NCI-H524 (cell line): ENCODE results near the gene SMYD3.
"Not testable (repeated sequence)": the region's sequence is repeated elsewhere in the genome, so short reads cannot be mapped to it uniquely, and the experiment has no call there.

Experiments
- DNase-seq, 2 experiments: peaks; one replicate each; lab custom pipeline; 2025; lab: John Stamatoyannopoulos, UW

SMYD3 gene

DNA sequence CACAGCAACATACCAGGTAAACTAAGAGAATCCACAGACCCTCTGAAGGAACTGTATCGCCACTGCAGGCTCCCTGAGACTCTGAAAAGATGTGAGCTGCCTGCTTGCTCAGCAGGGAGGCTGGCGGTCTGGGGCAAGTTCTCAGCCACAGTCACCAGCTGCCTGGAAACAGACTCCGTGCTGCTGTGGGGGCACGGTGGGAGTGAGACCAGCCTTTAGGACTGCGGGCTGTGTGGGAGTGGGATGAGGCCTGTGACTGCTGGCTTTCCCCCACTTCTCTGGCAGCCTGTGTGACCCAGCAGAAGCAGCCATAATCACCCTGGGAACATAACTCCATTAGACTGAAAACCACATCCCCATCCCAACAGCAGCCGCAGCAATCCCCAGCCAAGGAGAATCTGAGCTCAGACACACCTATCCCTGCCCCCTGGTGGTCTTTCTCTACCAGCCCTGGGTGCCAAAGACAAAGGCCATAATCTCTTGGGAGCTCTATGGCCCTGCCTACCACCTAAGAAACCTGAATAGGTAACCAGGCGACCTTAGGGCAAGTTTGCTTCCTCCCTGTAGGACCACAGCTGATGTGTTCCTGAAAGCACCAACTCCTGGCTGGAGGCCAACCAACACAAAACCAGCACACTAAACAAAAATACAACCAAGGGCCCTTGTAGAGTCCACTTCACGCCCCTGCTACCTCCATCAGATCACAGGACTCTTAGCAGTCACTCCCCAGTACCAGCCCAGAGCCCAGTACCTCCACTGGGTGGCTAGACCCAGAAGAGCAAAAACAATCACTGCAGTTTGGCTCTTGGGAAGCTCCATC, 151.5 kb downstream of the SMYD3 start:
- peak in 1 of 2 experiments; percentile 35 for DNase-seq

DNA sequence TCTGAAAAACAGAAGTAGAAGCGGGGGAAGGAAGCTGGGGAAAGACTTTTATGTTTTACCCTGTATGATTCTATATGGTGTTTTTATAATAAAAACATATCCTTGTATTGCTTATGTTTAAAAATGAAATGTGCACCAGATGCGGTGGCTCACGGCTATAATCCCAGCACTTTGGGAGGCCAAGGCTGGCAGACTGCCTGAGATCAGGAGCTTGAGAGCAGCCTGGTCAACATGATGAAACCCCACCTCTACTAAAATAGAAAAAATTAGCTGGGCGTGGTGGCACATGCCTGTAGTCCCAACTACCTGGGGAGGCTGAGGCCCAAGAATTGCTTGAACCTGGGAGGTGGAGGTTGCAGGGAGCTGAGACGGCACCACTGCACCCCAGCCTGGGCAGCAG, 155.4 kb downstream of the SMYD3 start:
- DNase-seq: peak; percentile 45 to 71

DNA sequence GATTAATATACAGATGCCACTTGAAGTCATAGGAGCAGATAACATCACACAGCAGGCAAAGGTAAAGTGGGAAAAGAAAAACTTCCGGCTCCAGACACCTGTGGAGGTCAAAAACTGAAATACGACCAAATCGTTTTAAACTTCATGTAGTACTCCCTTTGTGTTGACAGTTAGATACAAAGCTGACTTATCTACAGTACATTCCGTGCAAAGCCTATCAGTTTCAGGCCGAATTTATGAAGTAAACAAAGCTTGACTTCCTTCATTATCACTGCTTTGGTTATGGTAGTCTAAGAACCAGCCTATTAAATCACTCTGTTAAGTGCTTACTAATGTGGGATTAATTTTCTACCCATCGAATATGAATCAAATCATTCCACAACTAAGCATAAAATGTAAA, 156.3 kb downstream of the SMYD3 start:
- no peak for DNase-seq

DNA sequence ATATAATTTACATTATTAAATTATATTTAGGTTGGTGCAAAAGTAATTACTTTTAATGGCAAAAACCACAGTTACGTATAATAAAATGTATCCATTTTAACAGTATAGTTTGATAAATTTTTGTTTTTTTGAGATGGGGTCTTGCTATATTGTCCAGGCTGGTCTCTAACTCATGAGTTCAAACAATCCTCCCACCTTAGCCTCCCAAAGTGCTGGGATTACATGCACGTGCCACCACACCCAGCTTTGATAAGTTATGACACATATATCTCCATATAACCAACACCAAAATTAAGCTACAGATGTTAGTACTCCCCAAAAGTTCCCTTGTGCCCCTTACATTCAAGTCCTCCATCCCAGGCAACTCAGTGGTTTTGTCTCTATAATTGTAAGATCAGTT, 163.1 kb downstream of the SMYD3 start:
- no peak for DNase-seq

DNA sequence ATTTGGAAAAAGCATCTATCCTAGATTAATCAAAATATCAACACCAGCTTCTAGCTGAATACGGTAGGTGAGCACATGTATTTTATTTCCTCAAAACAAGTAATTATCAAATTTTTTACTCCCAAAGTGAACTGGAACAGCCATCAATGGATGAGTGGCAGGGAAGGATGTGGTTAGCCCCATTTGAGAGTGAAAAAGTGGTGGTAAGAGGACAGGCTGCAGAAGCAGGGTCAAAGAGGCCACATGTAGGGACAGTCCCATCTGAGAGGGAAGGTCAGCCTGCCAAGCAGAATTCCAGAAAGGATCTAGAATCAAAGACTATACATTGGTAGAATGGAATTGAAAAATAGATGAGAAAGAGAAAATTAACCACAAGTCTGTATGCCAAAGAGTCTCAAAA, 163.8 kb downstream of the SMYD3 start:
- DNase-seq: no peak

DNA sequence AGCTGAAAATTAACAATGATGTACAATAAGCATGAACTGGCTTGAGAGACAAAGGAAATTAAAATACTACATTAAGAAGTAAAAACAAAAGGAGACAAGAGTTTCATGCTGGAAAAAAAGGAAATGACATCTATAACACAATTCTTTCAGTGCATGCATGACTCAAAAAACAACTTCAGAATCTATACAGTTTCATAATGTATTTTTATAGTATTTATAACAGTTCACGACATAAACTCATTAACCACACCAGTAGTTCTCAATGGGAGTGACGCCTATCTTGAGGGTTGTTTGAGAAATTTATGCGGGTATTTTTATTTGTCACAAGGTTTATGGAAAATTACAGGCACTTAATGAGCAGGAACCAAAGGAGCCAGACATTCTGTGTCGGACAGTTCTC, 168.5 kb downstream of the SMYD3 start:
- DNase-seq: no peak

DNA sequence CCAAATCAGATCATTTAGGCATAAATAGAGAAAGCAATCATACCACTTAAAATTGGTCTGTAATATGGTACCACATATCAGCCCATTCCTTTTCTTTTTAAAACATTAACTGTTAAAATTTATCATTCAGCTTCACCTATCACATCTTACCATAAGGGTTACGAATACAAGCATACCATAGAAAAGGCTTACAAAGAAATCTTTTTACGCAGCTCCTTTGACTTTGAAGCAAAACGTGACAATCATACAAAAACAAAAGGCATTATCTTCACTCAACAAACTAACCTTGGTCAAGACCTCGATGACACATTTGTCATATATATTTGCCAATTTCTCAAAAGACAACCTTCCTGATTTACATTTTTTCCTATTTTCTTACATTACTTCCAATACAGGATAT, 169.0 kb downstream of the SMYD3 start:
- no peak for DNase-seq

DNA sequence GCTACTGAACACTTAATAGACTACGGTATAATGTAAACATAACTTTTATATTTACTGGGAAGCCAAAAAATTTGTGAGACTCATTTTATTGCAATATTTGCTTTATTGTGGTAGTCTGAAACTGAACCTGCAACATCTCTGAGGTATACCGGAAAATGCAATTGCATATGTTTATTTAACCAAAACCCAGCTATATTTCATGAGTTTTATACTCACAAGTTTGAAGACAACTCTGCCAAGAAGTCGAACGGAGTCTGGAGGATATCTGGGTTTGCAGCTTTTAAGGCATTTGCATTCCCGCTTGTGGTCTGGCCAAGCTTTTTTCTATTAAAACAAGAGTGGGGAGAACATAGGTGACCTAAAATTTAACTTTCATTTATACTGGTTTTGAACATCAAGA, 171.9 kb downstream of the SMYD3 start:
- DNase-seq: no peak

DNA sequence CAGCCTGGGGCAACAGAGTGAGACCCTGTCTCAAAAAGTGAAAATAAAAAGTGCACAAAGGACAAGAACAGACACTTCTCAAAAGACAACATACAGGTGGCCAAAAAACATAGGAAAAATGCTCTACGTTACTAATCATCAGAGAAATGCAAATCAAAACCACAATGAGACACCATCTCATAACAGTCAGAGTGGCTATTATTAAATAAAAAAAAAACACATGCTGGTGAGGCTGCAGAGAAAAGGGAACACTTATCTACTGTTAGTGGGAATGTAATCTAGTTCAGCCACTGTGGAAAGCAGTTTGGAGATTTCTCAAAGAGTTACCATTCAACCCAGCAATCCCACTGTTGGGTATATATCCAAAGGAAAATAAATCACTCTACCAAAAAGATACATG, 173.2 kb downstream of the SMYD3 start:
- no peak for DNase-seq

DNA sequence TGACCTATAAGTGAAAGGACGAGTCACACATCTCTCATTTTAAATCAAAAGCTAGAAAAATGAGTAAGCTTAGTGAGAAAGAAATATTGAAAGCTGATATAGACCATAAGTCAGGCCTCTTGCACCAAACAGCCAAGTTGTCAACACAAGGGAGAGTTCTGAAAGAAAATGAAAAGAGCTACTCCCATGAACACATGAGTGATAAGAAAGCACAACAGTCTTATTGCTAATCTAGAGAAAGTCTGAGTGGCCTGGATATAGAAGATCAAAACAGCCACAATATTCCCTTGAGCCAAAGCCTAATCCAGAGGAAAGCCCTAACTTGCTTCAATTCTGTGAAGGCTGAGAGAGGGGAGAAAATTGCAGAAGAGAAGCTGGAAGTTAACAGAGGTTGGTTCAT, 175.0 kb downstream of the SMYD3 start:
- no peak for DNase-seq

DNA sequence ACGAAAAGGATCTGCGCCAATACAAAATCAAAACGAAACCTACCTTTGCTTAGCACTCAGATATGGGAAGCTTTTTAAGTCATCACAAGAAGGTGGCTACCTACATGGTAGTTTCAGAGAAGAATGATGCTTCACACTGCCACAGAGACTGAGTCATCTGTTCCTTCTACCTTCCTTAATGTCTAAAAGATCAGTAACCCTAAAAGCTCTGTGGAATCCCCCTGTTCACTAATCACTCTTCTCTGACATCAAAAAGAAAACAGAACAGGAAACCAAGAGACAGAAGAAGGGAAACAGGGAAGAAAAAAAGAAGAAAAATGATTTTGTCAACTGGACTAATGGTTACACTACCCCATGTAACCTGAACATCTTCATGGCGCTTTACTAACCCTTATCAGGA, 177.2 kb downstream of the SMYD3 start:
- no peak for DNase-seq

DNA sequence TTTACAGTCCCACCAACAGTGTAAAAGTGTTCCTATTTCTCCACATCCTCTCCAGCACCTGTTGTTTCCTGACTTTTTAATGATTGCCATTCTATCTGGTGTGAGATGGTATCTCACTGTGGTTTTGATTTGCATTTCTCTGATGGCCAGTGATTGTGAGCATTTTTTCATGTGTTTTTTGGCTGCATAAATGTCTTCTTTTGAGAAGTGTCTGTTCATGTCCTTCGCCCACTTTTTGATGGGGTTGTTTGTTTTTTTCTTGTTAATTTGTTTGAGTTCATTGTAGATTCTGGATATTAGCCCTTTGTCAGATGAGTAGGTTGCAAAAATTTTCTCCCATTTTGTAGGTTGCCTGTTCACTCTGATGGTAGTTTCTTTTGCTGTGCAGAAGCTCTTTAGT, 177.8 kb downstream of the SMYD3 start:
- not testable (repeated sequence) for DNase-seq

DNA sequence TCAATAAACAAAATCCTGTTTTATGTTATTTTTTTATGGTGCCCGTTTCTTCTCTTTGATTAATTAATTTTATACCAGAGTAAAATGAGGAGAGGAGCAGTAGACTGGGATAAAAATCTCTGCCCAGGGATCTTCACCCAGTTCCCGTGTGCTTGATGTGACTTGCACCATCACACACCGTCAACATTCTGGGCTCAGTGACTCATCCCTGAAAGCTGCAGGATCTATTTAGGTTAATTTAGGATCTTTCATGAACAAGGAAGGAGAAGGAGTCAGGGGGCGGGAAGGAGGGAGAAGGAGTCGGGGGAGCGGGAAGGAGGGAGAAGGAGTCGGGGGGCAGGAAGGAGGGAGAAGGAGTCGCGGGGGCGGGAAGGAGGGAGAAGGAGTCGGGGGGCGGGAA, 182.4 kb downstream of the SMYD3 start:
- no peak for DNase-seq

DNA sequence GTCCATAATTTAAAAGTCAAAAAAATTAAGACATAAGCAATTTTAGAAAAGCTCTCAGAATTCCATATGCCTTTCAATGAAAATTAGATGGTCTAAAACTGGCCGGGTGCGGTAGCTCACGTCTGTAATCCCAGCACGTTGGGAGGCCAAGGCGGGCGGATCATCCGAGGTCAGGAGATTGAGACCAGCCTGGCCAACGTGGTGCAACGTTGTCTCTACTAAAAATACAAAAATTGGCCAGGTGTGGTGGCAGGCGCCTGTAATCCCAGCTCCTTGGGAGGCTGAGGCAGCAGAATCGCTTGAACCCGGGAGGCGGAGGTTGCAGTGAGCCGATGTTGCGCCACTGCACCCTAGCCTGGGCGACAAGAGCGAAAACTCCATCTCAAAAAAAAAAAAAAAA, 183.0 kb downstream of the SMYD3 start:
- not testable (repeated sequence) for DNase-seq

DNA sequence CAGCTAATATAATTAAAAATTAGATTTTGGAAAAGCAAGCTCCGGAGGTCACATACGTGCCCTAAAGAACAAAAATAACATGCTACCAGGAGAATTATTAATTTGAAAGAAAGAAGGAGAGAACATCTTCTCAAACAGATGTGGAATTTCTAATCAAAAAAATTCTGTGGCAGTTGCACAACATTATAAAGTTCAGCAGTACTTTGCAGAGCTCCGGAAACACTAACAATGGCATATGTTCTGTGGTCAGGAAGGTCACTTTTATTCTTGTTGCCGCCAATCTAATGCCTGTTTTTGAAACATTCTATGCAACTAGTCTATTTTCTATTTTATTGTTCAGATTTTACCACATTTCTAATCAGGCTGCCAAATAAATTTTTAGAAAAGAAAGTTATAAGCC, 186.8 kb downstream of the SMYD3 start:
- peak in 1 of 2 experiments; percentile 12 for DNase-seq

DNA sequence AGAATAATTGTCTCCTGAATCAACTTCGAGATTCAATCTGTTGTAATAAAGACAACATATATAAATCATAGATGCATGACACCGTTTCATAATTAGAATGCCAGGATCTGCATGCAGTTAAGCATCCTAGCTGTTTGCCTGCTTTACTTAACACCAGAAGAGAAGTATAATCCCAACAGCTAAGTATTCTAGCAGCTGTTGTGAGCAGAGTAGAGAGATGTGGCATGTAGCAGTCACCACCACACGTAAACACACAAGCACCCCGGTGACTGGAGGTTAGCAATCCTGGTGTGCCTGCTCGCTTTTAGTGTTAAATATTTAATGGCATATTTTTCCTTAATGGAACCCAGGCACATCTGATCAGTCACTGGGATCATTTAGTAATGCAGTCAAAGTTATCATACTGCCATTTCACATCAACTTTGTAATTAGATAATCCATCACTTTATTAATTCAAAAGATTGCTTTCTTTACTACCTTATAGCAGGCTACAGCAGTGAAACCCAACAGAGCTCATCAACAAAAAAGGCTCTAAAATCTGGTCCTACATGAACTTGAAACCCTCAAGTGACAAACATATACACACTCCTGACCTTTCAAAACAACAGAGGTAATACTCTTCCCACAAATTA, 187.9 kb downstream of the SMYD3 start:
- peak; percentile 44 to 85 for DNase-seq

DNA sequence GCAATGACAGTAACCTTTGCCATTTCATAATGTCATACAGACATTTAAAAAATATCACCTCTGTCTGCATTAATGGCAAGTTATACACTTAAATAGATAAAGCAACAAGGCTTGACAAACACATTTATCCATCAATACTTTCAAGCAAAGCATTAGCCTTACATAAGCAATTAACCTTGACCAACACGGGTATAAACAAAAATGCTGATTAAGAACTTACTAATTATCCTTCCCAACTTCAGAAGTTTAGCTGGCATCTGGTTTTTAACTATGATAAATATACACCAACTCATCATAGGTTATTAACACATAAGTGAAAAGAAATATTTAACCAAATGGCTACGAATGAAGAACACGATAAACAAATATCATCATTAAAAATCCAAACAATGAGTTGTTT, 188.5 kb downstream of the SMYD3 start:
- no peak for DNase-seq

DNA sequence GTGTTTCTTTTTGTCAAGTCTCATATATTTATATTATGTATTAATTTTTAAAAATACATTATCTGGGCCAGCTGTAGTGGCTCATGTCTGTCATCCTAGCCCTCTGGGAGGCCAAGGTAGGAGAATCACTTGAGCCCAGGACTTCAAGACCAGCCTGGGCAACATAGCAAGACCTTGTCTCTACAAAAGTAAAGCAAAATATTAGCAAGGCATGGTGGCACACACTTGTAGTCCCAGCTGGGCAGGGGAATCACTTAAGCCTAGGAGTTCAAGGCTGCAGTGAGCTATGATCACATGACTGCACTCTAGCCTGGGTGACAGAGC, 189.1 kb downstream of the SMYD3 start:
- DNase-seq: peak in 1 of 2 experiments; percentile 3

DNA sequence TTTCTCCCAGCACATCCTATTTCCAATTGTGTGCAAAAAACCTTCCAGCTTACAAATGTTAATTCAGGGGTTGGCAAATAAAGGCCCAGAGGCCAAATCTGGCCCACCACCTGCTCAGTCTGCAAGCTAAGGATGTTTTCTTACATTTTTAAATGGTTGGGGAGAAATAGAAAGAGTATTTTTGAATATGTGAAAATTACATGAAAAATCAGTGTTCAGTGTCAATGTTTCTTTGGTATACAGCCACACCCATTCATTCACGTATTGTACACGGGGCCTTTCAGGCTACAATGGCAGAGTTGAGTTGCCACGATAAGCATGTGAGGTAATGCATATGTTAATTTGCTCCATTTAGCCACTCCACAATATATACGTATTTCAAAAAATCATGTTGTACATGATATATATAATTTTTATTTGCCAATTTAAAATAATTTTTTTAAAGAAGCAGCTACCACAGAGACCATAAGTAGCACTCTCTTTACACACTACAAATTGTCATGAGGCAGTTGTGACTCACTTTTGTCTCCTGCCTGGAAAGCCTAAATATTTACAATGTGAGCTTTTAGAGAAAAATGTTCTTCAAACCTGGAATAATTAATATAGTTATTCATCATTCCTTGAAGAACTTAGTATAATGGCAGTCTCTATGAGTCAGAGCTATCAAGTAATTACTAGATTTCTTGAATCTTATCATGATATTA, 189.6 kb downstream of the SMYD3 start:
- DNase-seq: no peak

DNA sequence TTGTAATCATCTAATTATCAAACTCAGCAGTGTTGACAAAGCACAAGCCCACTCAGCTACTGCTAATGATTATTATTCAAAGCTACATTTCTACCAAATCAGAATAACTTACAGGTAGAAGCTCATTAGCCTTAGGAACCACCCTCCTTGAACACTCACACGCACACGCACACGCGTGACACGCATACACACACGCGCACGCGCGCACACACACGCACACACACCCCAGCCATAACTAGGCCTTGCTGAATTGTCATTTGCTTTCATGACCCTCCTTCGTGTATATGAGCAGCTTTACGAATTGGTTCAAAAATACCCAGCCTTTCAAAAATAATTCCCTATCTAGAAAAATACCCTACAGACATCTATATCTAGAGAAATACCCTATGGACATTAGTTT, 195.6 kb downstream of the SMYD3 start:
- DNase-seq: no peak

DNA sequence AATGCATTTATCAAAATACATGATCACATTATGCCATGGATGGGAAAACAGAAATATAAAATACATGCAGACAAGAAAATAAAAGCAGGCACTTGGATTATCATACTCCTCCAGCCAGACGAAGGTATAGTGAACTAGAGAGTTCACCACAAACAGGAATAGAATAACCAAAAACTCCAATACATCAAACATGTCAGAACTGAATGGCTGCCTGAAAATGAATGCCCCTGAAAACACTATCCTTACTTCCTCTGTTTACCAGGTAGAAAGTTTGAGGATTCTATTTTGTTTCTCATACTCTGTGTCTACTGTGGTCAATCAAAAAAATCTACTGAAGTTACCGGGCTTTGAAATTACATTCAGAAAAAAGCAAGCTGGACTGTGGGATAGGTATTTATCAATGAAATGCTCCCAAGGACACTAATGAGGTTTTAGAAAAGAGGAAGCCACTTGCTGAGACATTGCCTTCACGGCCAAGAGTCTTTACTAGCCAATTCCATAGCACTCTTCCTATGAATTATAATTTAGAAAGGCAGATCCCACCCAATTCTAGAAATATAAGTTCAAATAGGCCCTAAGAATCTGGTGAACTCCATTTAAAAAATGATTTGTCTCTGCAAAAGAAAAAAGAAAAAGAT, 197.7 kb downstream of the SMYD3 start:
- no peak for DNase-seq

DNA sequence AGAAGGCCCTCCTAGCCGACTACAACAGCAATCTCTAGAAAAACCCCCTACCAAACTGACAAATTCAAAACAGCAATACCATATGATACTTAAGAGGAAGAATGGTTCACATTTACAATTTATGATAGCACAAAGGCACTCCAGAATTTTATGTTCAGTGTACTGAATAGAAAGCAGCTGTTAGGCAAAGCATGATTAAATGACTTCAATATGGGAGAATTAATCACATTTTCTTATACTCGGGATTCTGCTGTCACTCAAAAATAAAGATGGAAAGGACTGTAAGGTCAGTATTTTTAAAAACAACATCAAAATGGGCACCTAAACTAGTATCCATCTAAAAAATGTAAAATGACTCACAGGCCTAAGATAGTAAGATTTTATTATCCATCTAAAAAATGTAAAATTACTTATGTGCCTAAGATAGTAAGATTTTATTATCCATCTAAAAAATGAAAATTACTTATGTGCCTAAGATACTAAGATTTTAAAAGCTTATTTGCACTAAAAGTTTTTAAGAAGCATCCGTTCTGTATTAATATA, 198.5 kb downstream of the SMYD3 start:
- peak in 1 of 2 experiments; percentile 18 for DNase-seq
